Left ventricle myocardium inferior (tissue), 1 donor: ENCODE results near the gene MAPK11. TPM values are rescaled to one million over a fixed set of nuclear protein-coding genes. Genes with fewer than 3 reads are reported as not detected.

Source experiments
- DNase-seq: peaks from one replicate; pipeline ENCODE4 v3.0.0-alpha.2; 2020
- H3K27ac ChIP-seq: fragments of 200-600 bp; replicated peaks from 2 replicates; pipeline ENCODE4 v1.8.0; 2021
- H3K27me3 ChIP-seq: fragments of 200-600 bp; 2 replicates; pipeline ENCODE4 v1.8.0; 2021; ENCODE audit warnings: low read depth
- H3K36me3 ChIP-seq: fragments of 200-600 bp; 2 replicates; pipeline ENCODE4 v1.8.0; 2021
- H3K4me1 ChIP-seq: fragments of 200-600 bp; 2 replicates; pipeline ENCODE4 v1.8.0; 2021
- H3K4me3 ChIP-seq: fragments of 200-600 bp; 2 replicates; pipeline ENCODE4 v1.8.0; 2021; ENCODE audit warnings: mild to moderate bottlenecking, moderate library complexity
- H3K9me3 ChIP-seq: fragments of 200-600 bp; replicated peaks from 2 replicates; pipeline ENCODE4 v1.8.0; 2021
- CTCF ChIP-seq: fragments of 200-600 bp; IDR thresholded peaks from 2 replicates; pipeline ENCODE4 v1.8.0; 2021; ENCODE audit warnings: antibody characterized with exemption, mild to moderate bottlenecking, borderline replicate concordance
- intact Hi-C: fragments of 100-400 bp; cut with micrococcal nuclease; formaldehyde crosslinking; loops from one replicate; pipeline ENCODE4 v1.11.0; 2022
- total RNA-seq: library from RNA; stranded (reverse); fragmentation: NEBNext Ultra II Directional; extraction: Animal tissue kit (Norgen Biotek cat#: 25700); gene quantifications from one replicate; pipeline ENCODE4 v1.2.1, GENCODE V29; 2021
- donor health status: DM: no; HTN: yes; CAD: no; lungs with severe emphysema.

Gene MAPK11
- total RNA-seq, 1 donor from 2014 or later: 7.8 TPM

GRCh38 chr22:50250555-50251476 lies 19.4 kb downstream of the MAPK11 start, which contains the start of gene HDAC10:
Gene HDAC10 (minus strand): TSS chr22:50251265. CDS start chr22:50251032, 233 bp downstream.
- Histone ChIP-seq H3K4me3 (peak within 1 kb of the TSS; percentile 89), H3K9me3 (no peaks in the 10 kb centered on the region), H3K36me3 (peaks cover 17% of the 10 kb centered on the region), H3K4me1 (peaks cover 42% of the 10 kb centered on the region), H3K27ac (peak within 1 kb of the TSS; percentile 85), H3K27me3 (no peaks in the 10 kb centered on the region)
- intact Hi-C loops: no loop called here
- TF ChIP-seq CTCF: no peak
- DNase-seq: peak; percentile 84

- H3K9me3 ChIP-seq: no peaks in the 10 kb centered on the region
- no peak for TF ChIP-seq CTCF
- H3K4me1 ChIP-seq: peaks cover 48% of the 10 kb centered on the region
- intact Hi-C loops: no loop called here
- H3K4me3 ChIP-seq: peak overlapping the region; percentile 89
- DNase-seq: no peak
- peak overlapping the region; percentile 85 for H3K27ac ChIP-seq
- peaks cover 18% of the 10 kb centered on the region for H3K36me3 ChIP-seq
- H3K27me3 ChIP-seq: no peaks in the 10 kb centered on the region
Measured at GRCh38 chr22:50250249-50250554, 20.0 kb downstream of the MAPK11 start.

DNA sequence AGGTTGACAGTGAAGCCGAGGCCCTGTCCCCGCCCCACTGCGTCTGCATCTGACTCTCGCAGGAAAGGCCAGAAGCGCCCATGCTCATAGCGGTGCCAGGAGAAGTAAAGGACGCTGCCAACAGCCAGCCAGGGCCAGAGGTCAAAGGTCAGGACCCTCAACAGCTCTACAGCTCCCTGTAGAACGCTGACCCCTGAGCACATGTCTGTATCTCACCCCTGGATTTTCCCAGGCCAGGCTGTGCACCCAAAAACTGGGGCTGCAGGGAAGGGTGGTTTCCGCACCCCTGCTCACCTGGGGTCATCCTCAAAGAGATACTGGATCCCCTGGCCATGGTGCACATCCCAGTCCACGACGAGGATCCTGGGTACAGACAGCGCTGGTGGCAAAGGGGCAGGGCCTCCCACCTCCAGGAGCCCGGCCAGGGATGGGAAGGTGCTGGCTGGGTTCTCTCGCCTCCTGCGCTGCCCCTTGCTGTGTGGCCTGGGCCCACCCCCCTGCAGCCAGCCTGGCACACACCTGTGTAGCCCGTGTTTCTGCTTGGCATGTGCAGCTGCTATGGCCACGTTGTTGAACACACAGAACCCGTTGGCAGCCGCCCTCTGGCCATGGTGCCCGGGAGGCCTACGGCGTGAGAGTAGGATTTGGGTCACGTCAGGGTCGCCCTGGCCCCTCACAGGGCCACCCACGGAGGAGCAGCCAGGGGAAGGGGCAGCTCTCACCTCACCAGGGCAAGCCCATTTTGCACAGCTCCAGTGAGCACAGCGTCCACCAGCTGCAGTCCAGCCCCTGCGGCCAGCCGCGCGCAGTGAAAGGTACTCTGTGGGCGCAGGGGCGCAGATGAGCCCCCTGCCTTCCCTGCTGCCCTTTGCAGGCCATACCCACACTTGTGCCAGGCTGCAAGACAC lies 20.6 kb downstream of the MAPK11 start:
- H3K27ac ChIP-seq: no peak overlapping the region
- peaks cover 18% of the 10 kb centered on the region for H3K36me3 ChIP-seq
- intact Hi-C loops: no loop called here
- TF ChIP-seq CTCF: no peak
- H3K4me1 ChIP-seq: peaks cover 53% of the 10 kb centered on the region
- no peaks in the 10 kb centered on the region for H3K9me3 ChIP-seq
- H3K27me3 ChIP-seq: no peaks in the 10 kb centered on the region
- H3K4me3 ChIP-seq: peak overlapping the region; percentile 89
- no peak for DNase-seq

DNA sequence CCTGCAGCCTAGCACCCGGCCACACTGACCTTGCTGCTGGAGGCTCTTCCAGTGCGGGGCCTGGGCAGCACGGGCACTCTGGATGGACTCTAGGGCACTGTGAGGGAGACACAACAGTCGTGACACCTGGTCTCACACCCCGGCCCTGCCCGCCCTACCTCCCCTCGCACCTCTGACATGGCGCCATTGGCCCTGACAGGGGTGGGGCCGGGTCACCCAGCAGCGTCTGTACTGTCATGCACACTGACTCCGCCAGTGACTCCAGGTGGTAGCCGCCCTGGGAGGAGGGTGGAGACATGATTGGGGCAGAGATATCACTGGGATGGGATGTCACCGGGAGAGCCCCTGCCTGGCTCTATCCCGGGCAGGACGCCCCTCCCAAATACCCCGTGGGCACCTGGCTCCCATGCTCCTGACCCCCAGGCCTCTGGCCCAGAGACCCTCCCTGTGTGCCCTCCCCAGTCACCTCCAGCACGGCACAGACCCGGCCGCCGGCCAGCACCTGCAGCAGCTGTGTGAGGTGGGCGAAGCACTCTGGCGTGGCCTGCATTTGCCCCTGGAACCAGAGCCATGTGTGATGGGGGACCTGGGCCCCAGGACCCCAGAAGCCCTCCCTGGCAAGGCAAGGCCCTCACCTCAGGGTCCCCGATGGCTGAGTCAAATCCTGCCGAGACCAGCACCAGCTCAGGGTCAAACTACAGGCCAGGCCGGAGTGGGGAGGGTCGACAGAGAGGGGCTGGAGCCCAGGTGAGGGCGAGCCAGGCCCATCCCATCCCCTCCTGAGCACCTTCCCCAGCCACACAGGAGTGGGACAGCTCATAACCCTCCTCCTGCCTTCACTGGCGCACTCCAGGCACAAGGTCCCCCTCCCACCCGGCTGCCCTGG lies 21.7 kb downstream of the MAPK11 start:
- no peaks in the 10 kb centered on the region for H3K9me3 ChIP-seq
- H3K27ac ChIP-seq: no peak overlapping the region
- H3K36me3 ChIP-seq: peaks cover 18% of the 10 kb centered on the region
- no peak for TF ChIP-seq CTCF
- H3K4me3 ChIP-seq: no peak overlapping the region
- no peak for DNase-seq
- peaks cover 64% of the 10 kb centered on the region for H3K4me1 ChIP-seq
- no peaks in the 10 kb centered on the region for H3K27me3 ChIP-seq
- intact Hi-C loops: no loop called here

- DNase-seq: no peak
- no peak overlapping the region for H3K4me3 ChIP-seq
- no peaks in the 10 kb centered on the region for H3K27me3 ChIP-seq
- peaks cover 71% of the 10 kb centered on the region for H3K4me1 ChIP-seq
- no peak overlapping the region for H3K27ac ChIP-seq
- intact Hi-C loops: no loop called here
- TF ChIP-seq CTCF: no peak
- H3K9me3 ChIP-seq: no peaks in the 10 kb centered on the region
- peaks cover 18% of the 10 kb centered on the region for H3K36me3 ChIP-seq
Measured at GRCh38 chr22:50247748-50248147, 22.4 kb downstream of the MAPK11 start.
